SU-DHL-6 (cell line): ENCODE measurements around the gene SEMA4D.

Experiments
- CTCF ChIP-seq: fragments of 200-600 bp; sonication (generic); IDR thresholded peaks from one replicate; pipeline ENCODE4 v1.5.1; 2017; ENCODE audit warnings: antibody characterized with exemption, mild to moderate bottlenecking, low read length, moderate library complexity; ENCODE audit not compliant: insufficient read depth, poor library complexity, severe bottlenecking
- EZH2phosphoT487 ChIP-seq: fragments of 200-600 bp; sonication (generic), shearing (Covaris generic); conservative IDR thresholded peaks from 2 replicates; pipeline ENCODE4 v1.6.1; 2018; ENCODE audit warnings: mild to moderate bottlenecking, antibody characterized with exemption, low read length, moderate library complexity, mixed read lengths

- TF ChIP-seq CTCF (no peak), EZH2phosphoT487 (no peak)
These were observed 155.0 kb downstream of the SEMA4D start for GRCh38 chr9:89342948-89343347.
